ENCODE data around the gene GAS6. TPM values are rescaled to one million over a fixed set of nuclear protein-coding genes. Genes with fewer than 3 reads are reported as not detected.

The GAS6 gene
- total RNA-seq, 4 donors from 2014 or later: 34.5 to 148 (median 79.7) TPM

DNA sequence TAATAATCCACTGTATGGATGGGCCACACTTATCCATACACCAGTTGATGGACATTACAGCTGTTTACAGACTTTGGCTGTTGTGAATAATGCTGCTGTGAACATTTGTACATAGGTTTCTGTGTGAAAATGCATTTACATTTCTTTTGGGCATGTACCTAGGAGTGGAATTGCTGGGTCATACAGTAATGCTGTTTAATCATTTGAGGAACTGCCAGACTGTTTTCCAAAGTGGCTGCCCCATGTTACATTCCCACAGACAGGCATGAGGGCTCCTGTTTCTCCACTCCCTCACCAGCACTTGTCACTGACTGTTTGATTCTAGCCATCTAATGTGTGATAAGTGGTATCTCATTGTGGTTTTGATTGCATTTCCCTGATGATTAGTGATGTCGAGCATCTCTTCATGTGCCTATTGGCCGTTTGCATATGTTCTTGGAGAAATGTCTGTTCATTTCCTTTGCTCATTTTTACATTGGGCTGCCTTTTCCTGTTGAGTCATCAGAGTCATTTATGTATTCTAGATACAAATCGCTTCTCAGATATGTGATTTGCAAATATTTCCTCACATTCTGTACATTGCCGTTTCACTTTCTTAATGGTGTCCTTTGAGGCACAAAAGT is 92.1 kb downstream of the GAS6 start:
- TF ChIP-seq, protein P1, sequence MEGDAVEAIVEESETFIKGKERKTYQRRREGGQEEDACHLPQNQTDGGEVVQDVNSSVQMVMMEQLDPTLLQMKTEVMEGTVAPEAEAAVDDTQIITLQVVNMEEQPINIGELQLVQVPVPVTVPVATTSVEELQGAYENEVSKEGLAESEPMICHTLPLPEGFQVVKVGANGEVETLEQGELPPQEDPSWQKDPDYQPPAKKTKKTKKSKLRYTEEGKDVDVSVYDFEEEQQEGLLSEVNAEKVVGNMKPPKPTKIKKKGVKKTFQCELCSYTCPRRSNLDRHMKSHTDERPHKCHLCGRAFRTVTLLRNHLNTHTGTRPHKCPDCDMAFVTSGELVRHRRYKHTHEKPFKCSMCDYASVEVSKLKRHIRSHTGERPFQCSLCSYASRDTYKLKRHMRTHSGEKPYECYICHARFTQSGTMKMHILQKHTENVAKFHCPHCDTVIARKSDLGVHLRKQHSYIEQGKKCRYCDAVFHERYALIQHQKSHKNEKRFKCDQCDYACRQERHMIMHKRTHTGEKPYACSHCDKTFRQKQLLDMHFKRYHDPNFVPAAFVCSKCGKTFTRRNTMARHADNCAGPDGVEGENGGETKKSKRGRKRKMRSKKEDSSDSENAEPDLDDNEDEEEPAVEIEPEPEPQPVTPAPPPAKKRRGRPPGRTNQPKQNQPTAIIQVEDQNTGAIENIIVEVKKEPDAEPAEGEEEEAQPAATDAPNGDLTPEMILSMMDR (IDR thresholded peaks at IDR 0.05; ENCODE audit: low read depth): no peak

DNA sequence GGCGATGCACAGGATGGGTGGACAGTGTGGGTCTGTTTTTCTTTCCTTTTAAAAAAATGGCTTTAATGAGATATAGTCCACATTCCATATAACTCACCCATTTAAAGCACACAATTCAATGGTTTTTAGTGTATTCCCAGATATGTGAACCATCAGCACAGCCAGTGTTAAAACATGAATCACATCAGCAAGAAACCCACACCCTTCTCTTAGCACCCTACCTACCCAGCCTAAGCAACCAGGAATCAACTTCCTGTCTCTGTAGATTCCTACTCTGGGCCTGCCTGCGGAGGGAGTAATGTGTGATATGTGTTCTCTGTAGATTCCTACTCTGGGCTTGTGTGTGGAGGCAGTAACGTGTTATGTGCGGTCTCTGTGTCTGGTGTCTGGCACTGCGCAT is 92.9 kb downstream of the GAS6 start:
- TF ChIP-seq, protein P1 (IDR thresholded peaks at IDR 0.05; ENCODE audit: low read depth): no peak

Other genes starting within 250 kb of the GAS6 start
- not detected for gene ATP4B, start 205.9 kb downstream of the GAS6 start, total RNA-seq
- not detected for gene GRK1, start 196.9 kb downstream of the GAS6 start, total RNA-seq
- gene TMEM255B, start 104.8 kb downstream of the GAS6 start, total RNA-seq: 10 to 100 TPM in 1 of 4 donors, 1 to 10 TPM in 3; 1.5 to 19.2 (median 5.2) TPM
- under 1 TPM in 3 of 4 donors, not detected in 1; 0.17 to 0.94 (median 0.44) TPM for gene C13orf46, start 110.0 kb upstream of the GAS6 start, total RNA-seq